Astrocyte of the spinal cord (primary cell): ENCODE results near the gene ENTREP1.

Experiments used
- DNase-seq: peaks from one replicate; pipeline ENCODE4 v3.0.0; 2011; ENCODE audit warnings: low read depth, low spot score
- H3K4me3 ChIP-seq: 2 replicates; pipeline ENCODE4 v1.5.1; 2011; ENCODE audit warnings: low read depth, mild to moderate bottlenecking, low read length, moderate library complexity
- CTCF ChIP-seq: IDR thresholded peaks from 2 replicates; pipeline ENCODE4 v1.5.1; 2012; ENCODE audit warnings: low read depth, mild to moderate bottlenecking, low read length, inconsistent platforms
- in situ Hi-C: cut with HindIII; loops from 2 replicates; pipeline ENCODE4 v1.10.0; 2017; ENCODE audit warnings: low sequenced_read_pairs

Gene ENTREP1

GRCh38 chr9:69307446-69308205 is 17.4 kb upstream of the ENTREP1 start:
- peak; percentile 4 for TF ChIP-seq CTCF
- DNase-seq = peak; percentile 95
- no peak overlapping the region for H3K4me3 ChIP-seq
- in situ Hi-C loops = no loop called here

- no peak overlapping the region for H3K4me3 ChIP-seq
- DNase-seq = no peak
- TF ChIP-seq CTCF = no peak
- in situ Hi-C loops = no loop called here
Observed at GRCh38 chr9:69308206-69308931, 16.6 kb upstream of the ENTREP1 start.

DNA sequence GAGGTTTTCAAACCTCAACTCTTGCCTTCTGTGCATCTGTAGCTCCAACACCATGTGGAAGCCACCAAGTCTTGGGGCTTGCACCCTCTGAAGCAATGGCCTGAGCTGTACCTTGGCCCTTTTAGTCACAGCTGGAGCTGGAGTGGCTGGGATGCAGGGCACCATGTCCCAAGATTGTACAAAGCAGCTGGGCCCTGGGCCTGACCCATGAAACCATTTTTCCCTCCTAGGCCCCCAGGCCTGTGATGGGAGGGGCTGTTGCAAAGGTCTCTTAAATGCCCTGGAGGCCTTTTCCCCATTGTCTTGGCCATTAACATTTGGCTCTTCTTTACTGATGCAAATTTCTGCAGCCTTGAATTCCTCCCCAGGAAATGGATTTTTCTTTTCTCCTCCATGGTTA is 11.8 kb upstream of the ENTREP1 start:
- in situ Hi-C loops = no loop called here
- DNase-seq = no peak
- no peak for TF ChIP-seq CTCF
- no peak overlapping the region for H3K4me3 ChIP-seq

DNA sequence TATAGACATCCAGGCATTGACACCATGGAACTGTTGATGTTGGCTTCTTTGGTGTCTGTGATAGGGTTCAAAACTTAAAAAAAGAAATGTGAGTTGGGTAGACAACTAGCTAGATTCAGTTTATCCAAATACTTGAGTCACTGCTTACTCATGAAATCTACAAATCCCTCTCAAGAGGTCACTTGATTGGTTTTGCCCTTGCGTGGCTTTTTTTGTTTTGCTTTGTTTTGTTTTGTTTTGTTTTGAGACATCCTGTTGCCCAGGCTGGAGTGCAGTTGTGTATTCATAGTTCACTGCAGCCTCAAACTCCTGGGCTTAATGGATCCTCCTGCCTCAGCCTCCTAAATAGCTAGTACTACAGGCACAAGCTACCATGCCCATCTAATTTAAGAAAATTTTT is 10.5 kb upstream of the ENTREP1 start:
- in situ Hi-C loops = no loop called here
- peak; percentile 10 for DNase-seq
- no peak for TF ChIP-seq CTCF
- no peak overlapping the region for H3K4me3 ChIP-seq

DNA sequence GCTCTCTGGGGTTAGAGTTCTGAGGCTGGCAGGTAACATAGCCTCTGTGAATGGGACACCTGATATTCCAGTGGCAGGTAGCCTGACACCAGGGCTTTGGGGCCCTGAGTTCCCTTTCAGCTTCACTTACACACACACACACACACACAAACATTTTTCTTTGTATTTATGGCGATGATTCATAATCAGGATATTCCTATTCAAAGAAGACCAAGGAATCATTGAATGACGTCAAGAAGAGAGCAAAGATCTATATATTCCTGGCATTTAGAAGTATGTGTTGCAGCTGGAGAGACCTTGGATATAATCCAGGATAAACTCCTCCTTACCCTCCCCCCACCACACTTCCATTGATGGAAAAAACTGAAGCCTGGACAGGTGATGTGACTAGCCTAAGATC is 7.9 kb upstream of the ENTREP1 start:
- peak; percentile 32 for DNase-seq
- in situ Hi-C loops = no loop called here
- TF ChIP-seq CTCF = no peak
- H3K4me3 ChIP-seq = no peak overlapping the region

DNA sequence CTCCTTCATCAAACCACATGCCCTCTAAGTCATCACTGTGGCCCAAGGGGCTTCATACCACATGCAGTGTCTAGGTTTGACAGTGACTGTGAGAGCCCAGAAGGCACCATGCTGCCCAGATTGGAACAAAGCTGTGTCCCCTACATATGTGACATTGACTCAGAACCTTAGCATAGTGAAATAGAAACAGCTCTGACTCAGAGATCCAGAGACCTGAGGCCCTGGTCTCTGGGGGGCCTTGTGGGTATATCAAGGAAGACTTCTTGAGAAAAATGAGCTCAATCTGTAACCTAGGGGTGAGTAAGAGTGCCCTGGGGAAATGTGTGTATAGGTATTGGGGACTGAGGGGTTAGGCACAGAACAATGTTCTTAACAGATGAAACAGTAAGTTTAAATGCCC is 7.1 kb upstream of the ENTREP1 start:
- in situ Hi-C loops = no loop called here
- no peak for TF ChIP-seq CTCF
- H3K4me3 ChIP-seq = no peak overlapping the region
- no peak for DNase-seq
